Right atrium auricular region (tissue), 2 donors: ENCODE measurements around the gene GRID2IP. TPM values are rescaled to one million over a fixed set of nuclear protein-coding genes. Genes with fewer than 3 reads are reported as not detected.
A peak's percentile ranks its signal among the peaks of the same experiment; 100 is the strongest.

ENCODE experiments used
- DNase-seq: peaks from one replicate; pipeline ENCODE4 v3.0.0-alpha.2; 2019; ENCODE audit warnings: low spot score
- H3K27ac ChIP-seq, 2 donors: fragments of 200-600 bp; sonication (generic); 1 replicate in 1 of 2; 2 replicates in 1 of 2; pipeline ENCODE4 v1.5.1; 2016 to 2019
- H3K27me3 ChIP-seq, 2 donors: fragments of 200-600 bp; sonication (generic); one replicate each; pipeline versions ENCODE4 v1.5.1 to v1.6.0; 2017 to 2019
- H3K36me3 ChIP-seq: fragments of 200-600 bp; sonication (generic); one replicate; pipeline ENCODE4 v1.5.1; 2016
- H3K4me1 ChIP-seq, 2 donors: fragments of 200-600 bp; sonication (generic); one replicate each; pipeline versions ENCODE4 v1.5.1 to v1.6.0; 2017 to 2019
- H3K4me3 ChIP-seq, 2 donors: fragments of 200-600 bp; sonication (generic); 1 replicate in 1 of 2; 2 replicates in 1 of 2; pipeline ENCODE4 v1.5.1; 2017 to 2019; ENCODE audit warnings: mild to moderate bottlenecking in 1 of 2, moderate library complexity in 1 of 2
- H3K9me3 ChIP-seq, 2 donors: fragments of 200-600 bp; sonication (generic); one replicate each; pipeline ENCODE4 v1.5.1; 2019
- total RNA-seq, 2 donors: library from RNA; depleted of rRNA; stranded (reverse); fragments of >200 nt; gene quantifications; one replicate each; pipeline ENCODE4 v1.1.0, GENCODE V29; 2016
- TF ChIP-seq, protein P1 (sequence below), 2 donors: fragments of 200-600 bp; sonication (generic); IDR thresholded peaks; one replicate each; pipeline ENCODE4 v1.5.1; 2019; ENCODE audit warnings: antibody characterized with exemption in 2 of 2

Gene GRID2IP
- total RNA-seq, 2 donors from 2014 or later = 0.28 TPM; not detected in 1

- DNase-seq = no peak
- Histone ChIP-seq H3K36me3 (no peaks in the 10 kb centered on the region), H3K27ac (no peak overlapping the region), H3K27me3 (no peaks in the 10 kb centered on the region), H3K9me3 (no peaks in the 10 kb centered on the region), H3K4me1 (peaks cover 0 to 66% of the 10 kb centered on the region in 2 donors), H3K4me3 (no peak overlapping the region)
- TF ChIP-seq, protein P1, sequence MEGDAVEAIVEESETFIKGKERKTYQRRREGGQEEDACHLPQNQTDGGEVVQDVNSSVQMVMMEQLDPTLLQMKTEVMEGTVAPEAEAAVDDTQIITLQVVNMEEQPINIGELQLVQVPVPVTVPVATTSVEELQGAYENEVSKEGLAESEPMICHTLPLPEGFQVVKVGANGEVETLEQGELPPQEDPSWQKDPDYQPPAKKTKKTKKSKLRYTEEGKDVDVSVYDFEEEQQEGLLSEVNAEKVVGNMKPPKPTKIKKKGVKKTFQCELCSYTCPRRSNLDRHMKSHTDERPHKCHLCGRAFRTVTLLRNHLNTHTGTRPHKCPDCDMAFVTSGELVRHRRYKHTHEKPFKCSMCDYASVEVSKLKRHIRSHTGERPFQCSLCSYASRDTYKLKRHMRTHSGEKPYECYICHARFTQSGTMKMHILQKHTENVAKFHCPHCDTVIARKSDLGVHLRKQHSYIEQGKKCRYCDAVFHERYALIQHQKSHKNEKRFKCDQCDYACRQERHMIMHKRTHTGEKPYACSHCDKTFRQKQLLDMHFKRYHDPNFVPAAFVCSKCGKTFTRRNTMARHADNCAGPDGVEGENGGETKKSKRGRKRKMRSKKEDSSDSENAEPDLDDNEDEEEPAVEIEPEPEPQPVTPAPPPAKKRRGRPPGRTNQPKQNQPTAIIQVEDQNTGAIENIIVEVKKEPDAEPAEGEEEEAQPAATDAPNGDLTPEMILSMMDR (IDR thresholded peaks at IDR 0.05) = no peak
Observed at GRCh38 chr7:6481445-6481844, 69.8 kb downstream of the GRID2IP start.

DNA sequence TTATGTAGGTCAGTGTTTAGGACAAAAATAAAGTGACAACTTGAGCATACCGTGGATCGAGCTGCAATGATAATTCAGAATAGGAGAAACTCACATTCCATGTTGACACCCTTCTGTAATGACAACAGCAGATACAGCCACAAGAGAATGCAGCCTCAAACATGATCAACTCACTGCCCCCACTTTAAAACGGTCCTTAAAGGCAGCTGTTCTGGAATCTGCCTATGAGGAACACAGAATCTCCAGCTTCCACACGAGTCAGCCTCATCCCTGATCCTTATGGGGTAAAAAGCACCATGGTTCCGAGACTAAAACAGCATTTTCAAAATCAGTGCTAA, 71.0 kb downstream of the GRID2IP start:
- no peaks in the 10 kb centered on the region for H3K9me3 ChIP-seq
- no peak for DNase-seq
- peaks cover 0 to 78% of the 10 kb centered on the region in 2 donors for H3K4me1 ChIP-seq
- no peaks in the 10 kb centered on the region for H3K27me3 ChIP-seq
- peak overlapping the region; percentile 1 to 20 for H3K4me3 ChIP-seq
- peak overlapping the region; percentile 41 to 47 for H3K27ac ChIP-seq
- no peaks in the 10 kb centered on the region for H3K36me3 ChIP-seq
- TF ChIP-seq, protein P1 (IDR thresholded peaks at IDR 0.05) = no peak

DNA sequence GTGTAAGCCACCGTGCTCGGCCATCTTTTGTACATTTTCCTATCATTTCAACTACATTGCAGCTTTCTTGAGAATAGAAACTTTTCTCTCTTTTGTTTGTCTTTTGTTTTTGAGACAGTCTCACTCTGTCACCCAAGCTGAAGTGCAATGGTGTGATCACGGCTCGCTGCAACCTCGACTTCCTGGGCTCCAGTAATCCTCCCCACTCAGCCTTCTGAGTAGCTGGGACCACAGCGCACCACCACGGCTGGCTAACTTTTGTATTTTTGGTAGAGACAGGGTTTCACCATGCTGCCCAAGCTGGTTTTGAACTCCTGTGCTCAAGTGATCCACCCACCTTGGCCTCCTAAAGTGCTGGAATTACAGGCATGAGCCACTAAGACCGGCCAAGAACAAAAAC, 72.2 kb downstream of the GRID2IP start:
- no peak for DNase-seq
- Histone ChIP-seq H3K27ac (no peak overlapping the region), H3K4me1 (peaks cover 0 to 80% of the 10 kb centered on the region in 2 donors)

GRCh38 chr7:6478186-6478585, 73.1 kb downstream of the GRID2IP start:
- TF ChIP-seq, protein P1 (IDR thresholded peaks at IDR 0.05) = no peak
- H3K4me3 ChIP-seq = no peak overlapping the region
- H3K36me3 ChIP-seq = peaks cover 18% of the 10 kb centered on the region

More for the DNA sequence above, 72.2 kb downstream of the GRID2IP start:
- Histone ChIP-seq H3K4me3 (no peak overlapping the region), H3K36me3 (peaks cover 10% of the 10 kb centered on the region), H3K27me3 (no peaks in the 10 kb centered on the region), H3K9me3 (no peaks in the 10 kb centered on the region)
- TF ChIP-seq, protein P1 (IDR thresholded peaks at IDR 0.05) = no peak

DNA sequence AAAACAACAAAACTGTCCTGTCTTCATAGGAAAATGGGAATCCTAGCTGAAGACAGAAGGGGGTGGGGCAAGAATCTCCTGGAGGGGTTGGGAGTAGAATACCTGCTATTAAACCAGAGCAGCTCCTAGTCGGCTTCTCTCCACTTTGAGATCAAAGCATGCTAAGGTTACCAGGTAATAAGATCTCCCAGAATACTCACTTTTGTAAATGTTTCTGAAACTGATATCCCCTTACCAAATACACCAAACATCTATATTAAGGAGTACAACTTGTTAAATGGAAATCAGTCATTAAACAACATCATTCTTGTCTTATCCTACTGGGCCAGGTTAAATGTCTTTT, 74.0 kb downstream of the GRID2IP start:
- DNase-seq = no peak
- Histone ChIP-seq H3K36me3 (peaks cover 25% of the 10 kb centered on the region), H3K27ac (no peak overlapping the region), H3K4me3 (no peak overlapping the region), H3K9me3 (no peaks in the 10 kb centered on the region), H3K27me3 (no peaks in the 10 kb centered on the region), H3K4me1 (peaks cover 0 to 72% of the 10 kb centered on the region in 2 donors)
- TF ChIP-seq, protein P1 (IDR thresholded peaks at IDR 0.05) = no peak

More at GRCh38 chr7:6478186-6478585, 73.1 kb downstream of the GRID2IP start:
- H3K27ac ChIP-seq = no peak overlapping the region
- no peak for DNase-seq
- no peaks in the 10 kb centered on the region for H3K9me3 ChIP-seq
- peaks cover 0 to 80% of the 10 kb centered on the region in 2 donors for H3K4me1 ChIP-seq
- H3K27me3 ChIP-seq = no peaks in the 10 kb centered on the region

- H3K27me3 ChIP-seq = no peaks in the 10 kb centered on the region
- TF ChIP-seq, protein P1 (IDR thresholded peaks at IDR 0.05) = no peak
- H3K9me3 ChIP-seq = no peaks in the 10 kb centered on the region
- no peak overlapping the region for H3K27ac ChIP-seq
- H3K36me3 ChIP-seq = peaks cover 30% of the 10 kb centered on the region
- no peak overlapping the region for H3K4me3 ChIP-seq
- peaks cover 0 to 67% of the 10 kb centered on the region in 2 donors for H3K4me1 ChIP-seq
- DNase-seq = no peak
Observed at GRCh38 chr7:6476596-6477317, 74.5 kb downstream of the GRID2IP start.
